Measurements from ENCODE around the gene AMZ1. TPM values are rescaled to one million over a fixed set of nuclear protein-coding genes. Genes with fewer than 3 reads are reported as not detected.

AMZ1 gene
- total RNA-seq, 1 donor from 2014 or later, result 1.2 TPM

GRCh38 chr7:2758673-2759616, 70.9 kb downstream of the AMZ1 start:
- no peaks in the 10 kb centered on the region for H3K27me3 Mint-ChIP-seq
- H3K36me3 Mint-ChIP-seq, result peaks cover 27% of the 10 kb centered on the region
- no peak overlapping the region for H3K4me3 Mint-ChIP-seq
- peak overlapping the region; percentile 92 for H3K27ac Mint-ChIP-seq
- H3K4me1 Mint-ChIP-seq (ENCODE audit: unreplicated experiment), result peaks cover 33% of the 10 kb centered on the region
- H3K9me3 Mint-ChIP-seq, result no peaks in the 10 kb centered on the region
- TF ChIP-seq CTCF (conservative IDR thresholded peaks at IDR 0.05), result no peak
- DNase-seq (ENCODE audit: extremely low spot score, unreplicated experiment), result no peak

- no peak for DNase-seq (ENCODE audit: extremely low spot score, unreplicated experiment)
- no peak for TF ChIP-seq CTCF (conservative IDR thresholded peaks at IDR 0.05)
- no peaks in the 10 kb centered on the region for H3K27me3 Mint-ChIP-seq
- H3K36me3 Mint-ChIP-seq, result peaks cover 29% of the 10 kb centered on the region
- H3K27ac Mint-ChIP-seq, result peak overlapping the region; percentile 92
- peak overlapping the region; percentile 53 for H3K4me3 Mint-ChIP-seq
- H3K4me1 Mint-ChIP-seq (ENCODE audit: unreplicated experiment), result peaks cover 33% of the 10 kb centered on the region
- H3K9me3 Mint-ChIP-seq, result no peaks in the 10 kb centered on the region
Measured at GRCh38 chr7:2759736-2760097, 71.7 kb downstream of the AMZ1 start.

- no peak for DNase-seq (ENCODE audit: extremely low spot score, unreplicated experiment)
- peaks cover 33% of the 10 kb centered on the region for H3K4me1 Mint-ChIP-seq (ENCODE audit: unreplicated experiment)
- peaks cover 26% of the 10 kb centered on the region for H3K36me3 Mint-ChIP-seq
- H3K9me3 Mint-ChIP-seq, result no peaks in the 10 kb centered on the region
- peak overlapping the region; percentile 53 for H3K4me3 Mint-ChIP-seq
- no peaks in the 10 kb centered on the region for H3K27me3 Mint-ChIP-seq
- peak overlapping the region; percentile 92 for H3K27ac Mint-ChIP-seq
- peak; percentile 69 for TF ChIP-seq CTCF (conservative IDR thresholded peaks at IDR 0.05)
Measured at GRCh38 chr7:2760098-2760889, 72.3 kb downstream of the AMZ1 start.

GRCh38 chr7:2761131-2761624, 73.2 kb downstream of the AMZ1 start:
- no peak for TF ChIP-seq CTCF (conservative IDR thresholded peaks at IDR 0.05)
- Mint-ChIP-seq H3K4me1 (ENCODE audit: unreplicated experiment) (peaks cover 33% of the 10 kb centered on the region), H3K4me3 (no peak overlapping the region), H3K36me3 (peaks cover 20% of the 10 kb centered on the region), H3K27me3 (no peaks in the 10 kb centered on the region), H3K9me3 (no peaks in the 10 kb centered on the region), H3K27ac (peak overlapping the region; percentile 92)
- DNase-seq (ENCODE audit: extremely low spot score, unreplicated experiment), result no peak

GRCh38 chr7:2761801-2762497, 73.9 kb downstream of the AMZ1 start:
- Mint-ChIP-seq H3K27ac (no peak overlapping the region), H3K27me3 (no peaks in the 10 kb centered on the region), H3K4me1 (ENCODE audit: unreplicated experiment) (peaks cover 33% of the 10 kb centered on the region), H3K4me3 (no peak overlapping the region), H3K36me3 (peaks cover 17% of the 10 kb centered on the region), H3K9me3 (no peaks in the 10 kb centered on the region)
- TF ChIP-seq CTCF (conservative IDR thresholded peaks at IDR 0.05), result no peak
- no peak for DNase-seq (ENCODE audit: extremely low spot score, unreplicated experiment)
